GM18520 (cell line): ENCODE results near the gene HDAC4.

Experiments
- ATAC-seq: cut with Tn5 transposase; IDR thresholded peaks from one replicate; pipeline ENCODE4 v1.9.1; 2021; ENCODE audit not compliant: unreplicated experiment

Gene HDAC4

DNA sequence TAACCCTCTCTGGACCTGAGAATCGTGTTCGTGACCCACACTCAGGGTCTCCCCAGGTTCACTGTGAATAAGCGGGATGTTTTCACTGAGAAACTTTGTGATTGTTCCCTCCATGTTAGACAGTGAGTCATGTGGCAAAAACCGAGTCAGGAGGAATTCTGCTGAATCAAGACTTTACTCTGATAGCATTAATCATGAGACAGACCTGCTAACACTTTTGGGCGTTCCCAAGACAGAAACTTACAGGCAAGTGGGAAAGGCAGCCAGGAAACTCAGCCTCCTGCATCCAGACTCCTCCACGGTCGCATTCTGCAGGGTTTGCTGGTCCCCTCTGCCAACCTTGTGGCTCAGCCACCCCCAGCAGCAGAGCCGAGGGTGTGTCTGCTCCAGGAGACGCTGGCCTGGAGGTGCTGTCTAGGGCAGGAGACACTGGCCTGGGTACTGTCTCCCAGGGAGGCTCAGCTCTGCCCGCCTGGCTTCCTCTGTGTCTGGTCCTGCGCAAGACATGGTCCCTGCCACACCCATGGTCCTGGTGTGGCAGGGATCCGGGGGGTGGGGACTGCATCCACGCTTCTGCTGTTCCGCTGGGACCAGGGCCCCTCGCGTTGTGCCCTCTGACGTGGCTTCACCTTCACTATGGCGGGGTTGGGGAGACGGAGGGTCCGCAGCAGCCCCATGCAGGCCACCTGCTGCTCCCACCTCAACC, 375.6 kb downstream of the HDAC4 start:
- ATAC-seq: no peak

DNA sequence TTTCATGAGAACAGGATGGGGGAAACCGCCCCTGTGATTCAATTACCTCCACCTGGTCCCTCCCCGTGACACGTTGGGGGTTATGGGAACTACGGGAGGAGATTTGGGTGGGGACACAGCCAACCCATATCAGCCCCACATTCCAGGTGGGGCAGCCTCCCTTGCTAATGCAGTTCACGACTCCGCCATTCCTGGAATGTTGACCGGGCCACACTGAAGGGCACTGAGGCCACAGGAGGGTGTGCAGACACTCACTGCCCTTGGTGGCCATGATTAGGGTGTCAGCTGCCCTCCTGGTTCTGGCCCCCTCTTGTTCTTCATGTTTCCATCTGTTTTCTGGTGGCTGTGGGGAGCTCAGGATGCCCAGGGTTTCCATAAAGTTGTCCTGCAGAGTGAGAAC, 376.6 kb downstream of the HDAC4 start:
- no peak for ATAC-seq

DNA sequence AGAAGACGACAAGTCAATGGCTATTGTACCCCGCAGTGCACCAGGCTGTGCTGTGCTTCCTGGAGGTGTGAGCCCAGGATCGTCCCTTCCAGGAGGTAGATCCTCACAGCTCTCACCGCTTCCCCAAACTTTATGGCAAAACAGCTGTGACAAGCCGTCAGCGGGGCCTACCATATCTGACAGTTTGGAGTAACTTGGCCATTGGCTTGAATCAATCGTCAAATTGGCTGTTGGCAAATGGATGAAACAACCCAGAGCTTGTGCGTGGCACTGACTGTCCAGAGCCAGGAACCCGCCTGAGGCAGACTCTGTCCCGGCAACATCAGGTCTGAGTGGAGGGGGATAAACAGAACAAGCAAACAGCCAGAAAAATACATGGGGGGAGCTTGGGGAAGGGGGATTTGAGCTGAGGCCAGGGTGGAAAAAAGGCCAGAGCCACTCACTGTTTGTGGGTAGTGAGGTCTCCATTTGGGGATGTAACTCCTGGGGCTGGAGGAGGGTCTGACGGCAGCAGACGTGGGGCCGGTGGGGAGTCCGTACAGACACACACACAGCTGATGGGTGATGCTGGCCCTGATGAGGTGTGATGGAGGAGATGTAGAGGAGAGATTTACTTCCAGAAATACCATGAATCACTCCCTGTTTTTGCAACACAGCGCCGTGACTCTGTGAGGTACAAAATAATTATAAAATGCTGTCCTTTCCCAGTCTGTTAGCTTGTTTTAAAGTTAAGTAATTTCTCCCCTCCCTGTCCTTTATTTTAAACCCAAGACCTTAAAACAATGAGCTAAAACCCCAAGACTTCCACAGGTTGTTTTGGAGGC, 378.2 kb downstream of the HDAC4 start:
- no peak for ATAC-seq

DNA sequence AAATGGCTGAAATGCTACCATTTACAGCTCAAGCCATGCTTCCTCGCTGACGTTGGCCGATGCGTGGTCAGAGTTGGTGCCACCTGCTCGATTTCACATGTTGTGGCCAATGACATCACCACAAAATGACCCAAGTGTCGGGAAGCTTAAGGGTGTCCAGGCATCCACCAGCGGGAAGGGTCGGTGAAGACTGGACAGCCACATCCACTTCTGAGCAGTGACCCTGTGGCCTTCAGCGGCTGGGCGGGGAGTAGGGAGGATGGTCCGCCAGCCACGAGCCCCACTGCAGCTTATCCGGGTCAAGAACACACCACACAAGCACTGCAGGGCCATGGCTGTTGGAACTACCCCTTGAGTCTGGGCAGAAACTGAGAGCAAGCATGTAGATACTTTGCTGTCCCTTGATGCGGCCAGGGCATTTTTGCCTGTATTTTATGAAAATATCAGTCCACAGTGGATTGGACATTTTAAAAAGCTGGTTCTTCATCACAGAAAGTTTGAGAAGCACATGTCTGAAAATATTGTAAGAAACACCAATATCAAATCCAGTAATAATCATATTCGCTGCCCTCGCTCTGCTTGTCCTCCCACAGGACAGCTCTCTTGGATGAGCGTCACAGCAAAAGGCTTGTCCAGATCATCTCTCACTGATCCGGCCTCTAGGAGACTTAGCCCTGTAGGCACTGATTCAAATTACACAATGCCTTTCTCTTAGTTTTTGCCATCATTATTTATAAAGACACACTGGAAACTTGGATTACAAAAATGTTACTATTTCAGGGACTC, 379.0 kb downstream of the HDAC4 start:
- ATAC-seq: no peak

DNA sequence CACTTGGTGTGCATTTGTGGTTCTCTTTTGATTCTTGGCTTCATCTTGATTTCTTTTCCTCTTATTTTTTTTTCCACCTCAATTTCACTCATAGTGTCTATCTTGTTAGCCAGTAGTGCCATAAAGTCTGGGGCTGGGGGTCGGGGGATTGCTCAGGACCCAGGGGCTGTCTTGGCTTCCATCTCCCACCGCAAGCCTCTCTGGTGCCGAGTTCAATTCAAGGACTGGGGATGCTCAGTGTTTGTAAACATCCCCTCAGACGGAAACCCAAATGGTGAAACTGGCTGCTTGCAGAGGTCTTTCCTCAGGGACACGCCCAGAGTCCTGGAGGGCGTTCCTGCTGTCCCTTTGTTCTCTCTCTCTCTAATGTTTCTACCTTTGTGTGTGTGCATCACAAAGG, 379.6 kb downstream of the HDAC4 start:
- ATAC-seq: no peak

DNA sequence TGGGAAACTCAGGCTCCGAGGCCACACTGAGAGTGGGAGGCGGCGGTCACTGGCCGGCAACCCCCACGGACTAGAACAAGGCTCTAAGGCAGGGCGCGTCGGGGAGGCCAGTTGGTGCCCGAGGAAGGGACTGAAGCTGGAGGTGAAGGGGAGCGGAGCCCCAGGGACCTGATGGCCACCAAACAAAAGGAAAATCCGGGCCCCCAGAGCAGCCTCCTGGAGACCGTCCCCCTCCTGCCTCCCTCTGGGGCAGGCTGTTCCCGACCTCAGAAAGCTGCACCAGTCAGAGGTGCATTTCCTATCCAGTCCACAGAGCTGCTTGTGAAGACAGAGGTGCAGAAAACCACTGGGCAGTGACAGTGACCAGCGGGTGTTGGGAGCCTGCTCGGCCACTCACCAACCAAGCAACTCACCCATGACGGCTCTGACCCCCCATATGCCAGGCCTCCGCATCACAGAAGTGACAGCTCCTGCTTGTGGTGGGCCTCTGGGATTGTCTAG, 380.2 kb downstream of the HDAC4 start:
- ATAC-seq: no peak

DNA sequence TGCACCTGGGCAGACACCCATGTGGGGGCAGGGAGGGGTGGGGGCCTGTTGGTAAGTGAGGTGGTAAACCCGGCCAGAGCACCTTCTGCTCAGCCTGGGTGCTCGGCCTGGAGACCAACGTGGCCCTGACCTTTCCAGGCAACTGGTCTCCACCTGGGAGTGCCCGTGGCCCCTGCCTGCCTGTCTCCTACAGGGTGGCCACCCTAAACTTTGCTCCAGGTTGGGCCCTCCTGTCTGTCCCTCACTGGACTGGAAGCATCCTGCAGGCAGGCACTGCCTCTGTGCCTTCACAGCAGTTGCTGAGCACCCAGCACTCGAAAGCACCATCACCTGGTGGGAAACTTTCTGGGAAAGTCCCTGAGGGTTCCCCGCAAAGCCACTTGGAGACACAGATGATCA, 381.6 kb downstream of the HDAC4 start:
- ATAC-seq: no peak

DNA sequence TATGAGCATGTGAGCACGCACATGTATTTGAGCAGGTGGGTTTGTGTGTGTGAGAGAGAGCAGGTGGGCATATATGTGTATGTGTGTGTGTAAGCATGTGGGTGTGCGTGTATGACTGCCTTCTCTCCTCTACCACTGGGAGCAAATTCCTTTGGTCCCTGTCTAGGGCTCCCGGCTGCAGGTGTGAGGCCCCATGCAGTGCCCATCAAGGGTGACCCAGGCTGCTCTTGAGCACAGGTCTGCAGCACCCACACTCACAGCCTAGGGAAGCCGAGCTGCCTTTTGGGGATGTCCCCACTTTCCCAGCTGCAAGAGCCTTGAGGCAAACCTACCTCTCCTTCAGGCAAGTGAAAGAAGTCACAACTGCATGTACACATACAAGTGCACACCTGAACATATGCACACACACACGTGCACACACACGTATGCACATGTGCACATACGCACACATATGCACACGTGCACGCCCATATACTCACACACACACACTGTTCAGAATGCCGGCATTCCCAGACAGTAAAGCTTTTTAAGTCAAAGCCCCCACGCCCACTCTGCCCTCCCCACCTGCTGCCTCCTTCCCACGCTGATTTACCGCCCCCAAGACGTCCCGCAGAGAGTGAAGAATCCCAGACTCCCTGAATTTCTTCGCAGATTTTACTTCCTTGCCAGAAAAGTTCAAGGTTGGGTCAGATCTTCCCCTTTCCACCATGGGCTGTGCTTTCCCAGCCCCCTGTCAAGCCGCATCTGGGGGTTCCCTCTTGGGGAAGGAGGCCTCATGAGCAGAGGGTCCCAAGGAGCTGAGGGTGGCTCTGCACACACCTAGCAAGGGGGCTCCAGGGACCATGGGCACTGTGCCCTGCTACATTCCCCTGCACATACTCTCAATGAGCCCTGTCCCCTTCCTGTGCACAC, 382.3 kb downstream of the HDAC4 start:
- ATAC-seq: no peak

DNA sequence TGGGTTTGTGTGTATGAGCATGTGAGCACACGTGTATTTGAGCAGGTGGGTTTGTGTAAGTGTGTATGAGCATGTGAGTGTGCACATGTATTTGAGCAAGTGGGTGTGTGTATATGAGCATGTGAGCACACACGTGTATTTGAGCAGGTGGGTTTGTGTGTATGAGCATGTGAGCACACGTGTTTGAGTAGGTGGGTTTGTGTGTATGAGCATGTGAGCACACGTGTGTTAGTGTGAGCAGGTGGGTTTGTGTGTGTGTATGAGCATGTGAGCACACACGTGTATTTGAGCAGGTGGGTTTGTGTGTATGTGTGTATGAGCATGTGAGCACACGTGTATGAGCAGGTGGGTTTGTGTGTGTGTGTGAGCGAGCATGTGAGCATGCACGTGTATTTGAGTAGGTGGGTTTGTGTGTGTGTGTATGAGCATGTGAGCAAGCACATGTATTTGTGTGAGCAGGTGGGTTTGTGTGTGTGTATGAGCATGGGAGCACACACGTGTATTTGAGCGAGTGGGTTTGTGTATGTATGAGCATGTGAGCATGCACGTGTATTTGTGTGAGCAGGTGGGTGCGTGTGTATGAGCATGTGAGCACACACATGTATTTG, 383.2 kb downstream of the HDAC4 start:
- ATAC-seq: no peak

DNA sequence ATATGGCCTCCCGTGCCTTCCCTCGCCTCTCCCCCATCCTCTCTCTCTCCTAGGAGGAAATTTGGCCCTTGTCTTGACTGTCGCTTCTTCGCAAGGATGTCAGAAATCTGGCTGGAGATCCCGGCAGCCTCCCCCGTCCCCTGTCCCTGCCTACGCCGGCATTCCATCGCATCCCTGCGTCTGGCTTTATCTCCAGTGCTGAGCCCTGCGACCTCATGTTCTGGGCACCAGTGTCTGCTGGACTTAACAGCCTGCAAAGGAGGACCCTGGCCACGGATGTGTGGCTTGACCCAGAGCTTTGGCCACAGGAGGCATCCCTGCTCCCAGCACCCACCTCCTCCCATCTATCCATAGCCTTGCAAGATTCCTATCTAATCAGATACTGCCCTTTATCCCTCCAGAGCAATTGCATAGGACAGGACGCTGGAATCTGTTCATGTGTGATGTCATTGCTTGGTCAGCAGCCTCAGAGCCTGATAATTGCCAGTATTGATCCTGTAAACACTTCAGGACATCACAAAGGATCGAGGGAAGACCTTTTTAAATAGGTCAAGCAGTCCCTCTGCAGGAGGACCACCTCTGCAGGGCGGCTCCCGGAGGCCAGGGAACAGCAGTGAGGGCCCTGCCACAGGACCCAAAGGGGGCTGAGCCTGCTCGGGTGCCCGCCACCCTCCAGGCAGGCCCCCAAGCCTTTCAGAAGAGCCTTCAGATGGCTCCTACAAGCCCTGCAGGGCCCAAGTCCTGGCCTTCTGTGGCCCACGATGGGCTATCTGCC, 384.7 kb downstream of the HDAC4 start:
- ATAC-seq: no peak

DNA sequence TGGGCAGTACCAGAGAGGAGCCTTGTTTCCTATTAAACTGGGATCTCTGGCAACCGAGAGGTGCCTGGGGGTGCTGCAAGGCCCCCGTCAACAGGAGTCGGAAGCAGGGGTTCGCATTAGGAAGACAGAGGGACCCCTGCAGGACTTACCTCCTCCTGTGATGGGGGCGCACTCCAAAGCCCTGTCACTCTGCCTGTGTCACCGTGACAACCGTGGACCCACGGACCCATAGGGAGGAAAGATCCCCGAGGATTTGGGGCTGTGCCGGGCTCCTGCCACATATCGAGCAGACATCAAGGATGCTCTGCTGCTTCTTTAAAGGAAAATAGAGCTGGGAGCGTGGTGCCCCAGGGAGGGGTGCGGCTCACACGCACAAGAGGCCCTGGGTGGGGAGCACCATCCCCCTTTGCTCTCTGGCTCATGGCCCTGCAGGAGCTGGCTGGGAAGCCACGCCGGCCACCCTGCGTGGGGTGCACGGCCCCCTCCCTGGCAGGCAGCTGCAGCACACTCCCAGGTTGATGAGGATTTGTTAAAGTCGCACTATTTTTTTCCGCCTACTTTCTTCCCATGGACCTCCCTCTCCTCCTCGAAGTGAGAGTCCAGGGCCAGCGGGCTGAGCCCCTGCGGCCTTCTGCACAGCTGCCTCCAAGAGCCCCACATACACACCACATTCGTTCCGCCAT, 385.5 kb downstream of the HDAC4 start:
- no peak for ATAC-seq

DNA sequence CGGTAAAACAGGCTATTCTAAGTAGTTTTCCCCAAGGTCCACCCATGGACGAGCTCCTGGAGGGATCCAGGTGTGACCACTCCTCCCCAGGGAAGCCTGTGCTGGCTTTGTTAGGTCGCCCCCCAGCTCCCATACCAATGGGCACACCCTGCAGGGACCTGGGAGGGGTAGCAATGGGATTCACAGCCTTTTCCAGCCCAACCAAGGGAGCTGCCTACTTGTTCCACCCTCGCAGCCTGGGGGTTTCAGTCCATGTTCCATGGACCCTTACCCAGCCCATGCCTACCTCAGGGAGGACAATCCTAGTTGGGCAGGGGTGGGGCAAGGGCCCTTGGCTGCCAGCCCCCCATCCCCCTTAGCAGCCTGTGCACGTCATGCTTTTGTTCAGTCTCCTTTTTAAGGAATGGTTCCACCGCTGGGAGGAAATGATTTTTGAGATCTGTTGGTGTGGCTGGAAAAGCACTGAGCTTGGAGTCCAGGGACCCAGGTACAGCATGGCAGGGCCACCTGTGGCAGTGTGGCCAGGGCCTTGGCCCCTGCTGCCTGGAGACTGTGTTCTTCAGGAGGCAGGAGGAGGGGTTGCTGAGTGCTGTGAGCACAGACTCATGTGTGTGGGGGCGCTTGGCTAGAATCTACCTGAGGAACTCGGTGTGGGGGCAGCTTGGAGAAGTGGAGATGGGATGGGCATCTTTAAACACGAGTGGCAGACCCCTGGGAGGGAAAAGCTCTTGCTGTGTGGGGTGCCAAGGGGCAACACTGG, 386.2 kb downstream of the HDAC4 start:
- ATAC-seq: no peak

DNA sequence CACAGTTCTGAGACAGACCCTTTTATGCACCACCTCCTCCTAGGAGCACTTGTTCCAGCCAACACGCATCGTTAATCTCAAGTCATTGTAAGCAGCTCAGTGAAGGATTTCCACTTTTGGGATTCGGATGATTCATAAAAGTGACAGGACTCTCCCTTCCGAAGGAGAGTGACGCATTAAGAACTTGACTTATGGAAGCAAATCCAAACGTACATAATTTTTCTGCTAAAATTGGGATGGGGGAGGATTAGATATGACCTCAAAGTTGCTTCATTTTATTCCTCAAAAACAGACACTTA, 387.2 kb downstream of the HDAC4 start:
- no peak for ATAC-seq

DNA sequence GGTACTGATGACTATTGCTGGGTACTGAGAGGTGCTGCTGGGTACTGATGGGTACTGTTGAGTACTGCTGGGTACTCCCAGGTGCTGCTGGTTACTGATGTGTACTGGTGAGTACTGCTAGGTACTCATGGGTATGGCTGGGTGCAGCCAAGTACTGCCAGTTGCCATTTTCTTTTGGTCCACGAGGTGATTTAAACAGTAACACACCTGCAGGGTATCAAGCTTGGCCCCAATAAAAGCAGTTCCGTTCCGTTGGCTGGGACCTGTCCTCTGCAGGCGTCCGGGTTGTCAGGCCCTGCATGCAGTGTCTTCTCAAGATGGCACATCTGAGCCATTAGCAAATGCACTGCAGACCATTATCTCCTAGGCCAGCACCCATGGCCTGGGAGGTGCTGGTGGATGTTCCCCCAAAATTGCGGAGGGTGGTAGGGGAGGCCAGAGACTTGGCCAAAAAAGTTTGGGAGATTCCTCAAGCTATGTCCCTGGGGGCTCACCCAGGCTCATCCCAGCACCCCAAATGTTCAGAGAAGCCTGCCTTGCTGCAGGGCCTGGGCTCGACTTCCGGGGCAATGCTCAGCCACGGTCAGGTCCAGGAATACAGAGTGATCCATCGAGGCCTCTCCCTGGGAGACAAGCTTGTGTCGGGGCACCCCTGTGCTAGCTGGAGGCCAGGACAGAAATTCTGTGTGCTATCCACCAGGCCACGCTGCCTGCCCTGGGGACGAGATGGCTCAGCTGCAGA, 387.7 kb downstream of the HDAC4 start:
- ATAC-seq: no peak

DNA sequence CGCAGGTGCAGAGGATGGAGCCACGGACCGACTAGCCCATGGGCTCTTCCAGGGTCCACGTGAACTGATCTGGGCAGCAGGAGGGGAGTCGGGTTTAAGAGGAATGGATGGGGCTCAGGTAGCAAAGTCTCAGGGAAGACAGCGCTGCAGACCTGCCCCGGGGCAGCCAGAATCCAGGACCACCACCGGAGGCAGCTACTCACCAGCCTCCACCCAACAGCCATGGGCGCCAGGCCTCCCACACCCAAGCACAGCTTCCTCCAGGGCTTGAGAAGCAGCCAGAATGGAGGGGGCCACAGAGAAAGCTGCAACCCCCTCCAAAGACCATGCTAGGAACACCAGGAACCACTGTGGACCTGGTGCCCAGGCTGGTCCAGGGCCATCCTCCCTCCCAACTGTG, 388.6 kb downstream of the HDAC4 start:
- no peak for ATAC-seq

DNA sequence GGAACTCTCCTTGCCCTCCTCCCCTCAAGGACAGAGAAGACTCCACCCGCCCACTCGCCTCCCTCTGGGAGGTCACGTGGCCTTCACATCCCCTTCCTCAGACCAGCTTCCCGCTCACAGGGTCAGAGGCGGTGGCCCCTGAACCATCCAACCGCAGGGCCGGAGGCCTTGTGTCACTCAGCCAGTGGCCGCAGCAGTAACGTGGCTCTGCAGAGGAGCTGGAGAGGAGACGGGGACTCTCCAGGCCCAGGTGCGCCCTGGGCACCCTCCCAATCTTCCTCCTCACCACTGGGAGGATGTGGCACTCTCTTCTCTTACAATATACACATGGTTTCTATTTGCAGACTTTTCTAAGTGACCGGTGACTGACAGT, 391.2 kb downstream of the HDAC4 start:
- ATAC-seq: no peak

DNA sequence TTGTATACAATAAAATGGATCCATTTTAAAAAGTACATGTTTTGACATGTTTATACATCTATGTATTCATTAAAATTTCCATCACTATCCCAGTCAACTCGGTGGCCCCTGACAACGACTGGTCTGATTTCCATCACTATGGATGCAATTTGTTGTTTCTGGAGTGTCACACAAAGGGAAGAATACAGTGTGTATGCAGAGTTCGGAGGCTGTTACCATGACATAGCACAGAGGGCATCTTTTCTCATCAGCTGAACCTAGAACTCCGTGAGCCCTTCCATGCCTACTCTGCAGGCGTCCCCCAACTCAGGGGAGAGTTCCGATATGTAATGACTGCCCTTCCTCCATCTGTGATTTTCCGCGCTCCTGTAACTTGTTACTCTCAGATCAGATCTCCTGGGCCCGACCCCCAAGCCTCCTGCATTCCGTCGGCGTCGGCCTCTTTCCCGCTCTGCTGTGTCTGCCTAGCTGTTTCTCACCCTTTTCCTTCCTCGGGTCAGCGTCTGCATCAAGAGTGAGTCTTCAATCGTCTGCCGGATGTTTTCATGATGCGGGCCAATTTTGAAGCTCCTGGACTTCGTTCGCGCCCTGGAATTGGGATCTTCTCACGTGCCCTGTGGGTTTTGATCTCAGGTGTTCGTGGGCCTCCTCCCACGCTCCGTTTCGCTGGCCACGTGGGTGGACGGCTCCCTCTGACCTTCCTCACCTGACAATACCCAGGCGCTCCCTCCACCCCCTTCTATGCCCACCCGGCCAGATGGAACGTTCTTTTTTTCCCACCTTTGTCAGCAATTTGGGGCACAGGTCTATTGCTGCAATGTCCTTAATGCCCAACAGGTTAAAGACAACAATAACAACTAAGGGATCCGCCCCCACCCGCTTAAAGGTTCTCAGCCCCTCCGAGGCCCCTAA, 391.9 kb downstream of the HDAC4 start:
- no peak for ATAC-seq
